GM19372 (cell line): Measurements from ENCODE around the gene TAS1R3.

Experiments used
- ATAC-seq: cut with Tn5 transposase; IDR thresholded peaks from one replicate; pipeline ENCODE4 v1.9.1; 2021; ENCODE audit warnings: mild to moderate bottlenecking, low read depth, moderate library complexity; ENCODE audit not compliant: unreplicated experiment

Gene TAS1R3

GRCh38 chr1:1320666-1321448, 10.2 kb upstream of the TAS1R3 start:
- ATAC-seq = no peak

- no peak for ATAC-seq
Observed at GRCh38 chr1:1321477-1321876, 9.6 kb upstream of the TAS1R3 start.

GRCh38 chr1:1322418-1322817, 8.7 kb upstream of the TAS1R3 start:
- ATAC-seq = no peak

GRCh38 chr1:1322952-1323351, 8.1 kb upstream of the TAS1R3 start:
- no peak for ATAC-seq

- ATAC-seq = peak; percentile 33
Observed at GRCh38 chr1:1324084-1324523, 7.0 kb upstream of the TAS1R3 start.

GRCh38 chr1:1324524-1325287, 6.4 kb upstream of the TAS1R3 start, which contains the start of the genes CPTP and INTS11:
TSS of gene CPTP (plus strand) at chr1:1324802. CDS start at chr1:1326911, 2,109 bp downstream.
TSS of gene INTS11 (minus strand) at chr1:1324660. CDS start at chr1:1324608, 52 bp downstream.
- peak; percentile 79 for ATAC-seq

- ATAC-seq = no peak
Observed at GRCh38 chr1:1325288-1326074, 5.6 kb upstream of the TAS1R3 start.

- no peak for ATAC-seq
Observed at GRCh38 chr1:1326075-1326605, 4.9 kb upstream of the TAS1R3 start.

GRCh38 chr1:1327291-1327690, 3.8 kb upstream of the TAS1R3 start:
- no peak for ATAC-seq

GRCh38 chr1:1328254-1328653, 2.8 kb upstream of the TAS1R3 start:
- ATAC-seq = no peak

GRCh38 chr1:1329304-1330210, 1.5 kb upstream of the TAS1R3 start:
- ATAC-seq = no peak

- no peak for ATAC-seq
Observed at GRCh38 chr1:1330366-1331067, 563 bp upstream of the TAS1R3 start.

GRCh38 chr1:1332031-1332755, 1.1 kb downstream of the TAS1R3 start:
- ATAC-seq = no peak

GRCh38 chr1:1332774-1333480, 1.8 kb downstream of the TAS1R3 start:
- no peak for ATAC-seq

- ATAC-seq = no peak
Observed at GRCh38 chr1:1333551-1334241, 2.6 kb downstream of the TAS1R3 start.

GRCh38 chr1:1334835-1335234, 3.8 kb downstream of the TAS1R3 start:
- ATAC-seq = no peak

- ATAC-seq = no peak
Observed at GRCh38 chr1:1335283-1335682, 4.2 kb downstream of the TAS1R3 start.
